Thyroid gland (tissue), 4 donors: Measurements from ENCODE around the gene KRTAP10-3. TPM values are rescaled to one million over a fixed set of nuclear protein-coding genes. Genes with fewer than 3 reads are reported as not detected.

Experiments used
- DNase-seq, 2 donors: peaks; one replicate each; pipeline ENCODE4 v3.0.0-alpha.2; 2019
- H3K27ac ChIP-seq, 3 donors: fragments of 200-600 bp; sonication (generic); 1 replicate in 2 of 3; 2 replicates in 1 of 3; pipeline ENCODE4 v1.5.1; 2016 to 2019; ENCODE audit warnings: mild to moderate bottlenecking in 1 of 3, moderate library complexity in 1 of 3
- H3K27me3 ChIP-seq: fragments of 200-600 bp; sonication (generic); one replicate; pipeline ENCODE4 v1.5.1; 2019
- H3K36me3 ChIP-seq, 2 donors: fragments of 200-600 bp; sonication (generic); one replicate each; pipeline ENCODE4 v1.5.1; 2016 to 2019
- H3K4me1 ChIP-seq, 2 donors: fragments of 200-600 bp; sonication (generic); one replicate each; pipeline ENCODE4 v1.5.1; 2017 to 2019
- H3K4me3 ChIP-seq, 3 donors: fragments of 200-600 bp; sonication (generic); replicated peaks in 1 of 3; 1 replicate in 2 of 3; 2 replicates in 1 of 3; pipeline ENCODE4 v1.5.1; 2016; ENCODE audit warnings: mild to moderate bottlenecking in 1 of 3
- H3K9me3 ChIP-seq: fragments of 200-600 bp; sonication (generic); one replicate; pipeline ENCODE4 v1.5.1; 2017
- CTCF ChIP-seq, 6 experiments: fragments of 200-600 bp in 3 of 6; fragments of 450-650 bp in 3 of 6; sonication (generic) in 3 of 6; IDR thresholded peaks; one replicate each; pipeline ENCODE4 v1.5.1; 2016 to 2019; ENCODE audit warnings: antibody characterized with exemption in 6 of 6, mild to moderate bottlenecking in 2 of 6, inconsistent platforms in 1 of 6, moderate library complexity in 1 of 6
- POLR2A ChIP-seq, 2 donors: fragments of 450-650 bp; IDR thresholded peaks; one replicate each; pipeline ENCODE4 v1.6.1; 2017; ENCODE audit warnings: antibody characterized with exemption in 2 of 2, mild to moderate bottlenecking in 2 of 2, moderate library complexity in 1 of 2
- WGBS, 2 donors: methylation state at CpG; one replicate each; pipeline ENCODE4 v1.1.5; 2017; 5-methylcytosine and 5-hydroxymethylcytosine counted together
- intact Hi-C: fragments of 100-400 bp; cut with DNase I; formaldehyde crosslinking; loops from one replicate; pipeline ENCODE4 v1.15.1; 2023
- total RNA-seq, 4 donors: library from RNA; depleted of rRNA; stranded (reverse); fragments of >200 nt; gene quantifications; one replicate each; pipeline ENCODE4 v1.2.3, GENCODE V29; 2016

The KRTAP10-3 gene
- total RNA-seq, 4 donors from 2014 or later, result not detected

- Histone ChIP-seq H3K36me3 (no peaks in the 10 kb centered on the region), H3K27me3 (no peaks in the 10 kb centered on the region), H3K4me3 (no peak overlapping the region), H3K9me3 (no peaks in the 10 kb centered on the region), H3K4me1 (no peaks in the 10 kb centered on the region), H3K27ac (no peak overlapping the region)
- TF ChIP-seq POLR2A (IDR thresholded peaks at IDR 0.05) (no peak), CTCF (IDR thresholded peaks at IDR 0.05) (no peak)
- no peak for DNase-seq
- intact Hi-C loops, result no loop called here
- 85 to 92% methylated on average over 13 to 15 of the region's 15 CpGs for WGBS, 2 donors
These were observed 41.3 kb downstream of the KRTAP10-3 start for GRCh38 chr21:44517175-44517899.

GRCh38 chr21:44516828-44517174 lies 41.8 kb downstream of the KRTAP10-3 start:
- Histone ChIP-seq H3K9me3 (no peaks in the 10 kb centered on the region), H3K27ac (no peak overlapping the region), H3K4me1 (no peaks in the 10 kb centered on the region), H3K4me3 (no peak overlapping the region), H3K27me3 (no peaks in the 10 kb centered on the region), H3K36me3 (no peaks in the 10 kb centered on the region)
- intact Hi-C loops, result no loop called here
- 89 to 92% methylated on average over 10 of the region's 10 CpGs for WGBS, 2 donors
- TF ChIP-seq CTCF (IDR thresholded peaks at IDR 0.05) (no peak), POLR2A (IDR thresholded peaks at IDR 0.05) (no peak)
- no peak for DNase-seq

GRCh38 chr21:44516342-44516741 lies 42.3 kb downstream of the KRTAP10-3 start:
- Histone ChIP-seq H3K36me3 (no peaks in the 10 kb centered on the region), H3K27me3 (no peaks in the 10 kb centered on the region), H3K4me1 (no peaks in the 10 kb centered on the region), H3K27ac (no peak overlapping the region), H3K9me3 (no peaks in the 10 kb centered on the region), H3K4me3 (no peak overlapping the region)
- no peak for DNase-seq
- WGBS, 2 donors, result 91 to 97% methylated on average over 5 to 12 of the region's 13 CpGs
- TF ChIP-seq CTCF (IDR thresholded peaks at IDR 0.05), result no peak
- no peak for TF ChIP-seq POLR2A (IDR thresholded peaks at IDR 0.05)
- intact Hi-C loops, result no loop called here

- no peak for TF ChIP-seq CTCF (IDR thresholded peaks at IDR 0.05)
- TF ChIP-seq POLR2A (IDR thresholded peaks at IDR 0.05), result no peak
- Histone ChIP-seq H3K4me3 (no peak overlapping the region), H3K4me1 (peaks cover 3 to 4% of the 10 kb centered on the region in 2 donors), H3K27me3 (no peaks in the 10 kb centered on the region), H3K36me3 (no peaks in the 10 kb centered on the region), H3K9me3 (no peaks in the 10 kb centered on the region), H3K27ac (no peak overlapping the region)
- intact Hi-C loops, result no loop called here
- 91 to 94% methylated on average over 31 to 32 of the region's 32 CpGs for WGBS, 2 donors
- no peak for DNase-seq
These were observed 43.0 kb downstream of the KRTAP10-3 start for GRCh38 chr21:44515359-44516165.
